Measurements from ENCODE around the gene TMEM217. TPM values are rescaled to one million over a fixed set of nuclear protein-coding genes. Genes with fewer than 3 reads are reported as not detected.
A peak's percentile ranks its signal among the peaks of the same experiment; 100 is the strongest.

The TMEM217 gene
- total RNA-seq, 2 donors from 2014 or later, result 2.5 to 3.5 TPM

DNA sequence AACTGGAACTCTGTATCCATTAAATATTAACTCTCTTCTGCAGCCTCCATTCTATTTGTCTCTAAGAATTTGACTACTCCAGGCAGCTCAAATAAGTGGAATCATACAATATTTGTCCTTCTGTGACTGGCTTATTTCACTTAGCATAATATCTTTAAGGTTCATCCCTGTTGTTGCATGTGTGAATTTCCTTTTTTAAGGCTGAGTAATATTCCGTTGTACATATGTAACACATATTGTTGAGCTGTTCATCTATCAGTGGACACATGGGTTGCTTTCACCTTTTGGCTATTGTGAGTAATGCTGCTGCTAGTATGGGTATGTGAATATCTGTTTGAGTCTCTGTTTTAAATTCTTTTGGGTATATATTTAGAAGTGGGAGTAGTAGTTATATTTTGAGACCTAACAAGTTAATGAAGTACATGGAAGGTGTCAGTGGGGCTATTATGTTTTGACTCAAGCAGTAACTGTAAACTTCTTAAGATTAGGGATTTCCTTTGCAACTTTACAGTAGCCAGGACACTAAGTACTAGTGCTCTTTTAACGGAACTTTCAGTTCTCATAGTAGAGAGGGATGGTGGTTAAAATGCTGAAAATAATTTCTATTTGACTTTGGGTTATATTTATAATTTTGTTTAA is 29.7 kb upstream of the TMEM217 start:
- H3K4me1 Mint-ChIP-seq, result peaks cover 38% of the 10 kb centered on the region

DNA sequence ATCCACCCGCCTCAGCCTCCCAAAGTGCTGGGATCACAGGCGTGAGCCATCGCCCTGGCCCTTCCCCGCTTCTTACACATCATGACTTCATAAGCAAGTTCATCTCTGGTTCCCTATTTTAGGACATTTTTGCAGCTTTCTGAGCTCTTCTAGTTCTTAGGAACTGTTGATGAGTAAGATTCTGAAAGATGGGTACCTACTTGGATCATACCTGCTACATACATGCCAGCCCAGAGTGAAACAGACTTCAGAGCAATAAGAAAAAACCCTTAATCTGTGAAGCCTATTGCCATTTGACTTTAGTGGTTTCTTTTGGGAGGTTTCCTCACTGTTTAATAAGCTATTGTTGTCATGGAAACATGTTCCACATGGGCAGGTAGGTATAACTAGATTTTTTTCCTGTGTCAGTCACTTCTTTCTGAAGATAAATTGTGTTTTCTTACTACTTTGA is 27.9 kb upstream of the TMEM217 start:
- peak; percentile 9 for ATAC-seq (replicated peaks)
- peaks cover 84% of the 10 kb centered on the region for H3K36me3 Mint-ChIP-seq (ENCODE audit: low read depth)
- no peaks in the 10 kb centered on the region for H3K27me3 Mint-ChIP-seq
- no peaks in the 10 kb centered on the region for H3K9me3 Mint-ChIP-seq
- H3K27ac Mint-ChIP-seq, result peak overlapping the region; percentile 41
- peaks cover 31% of the 10 kb centered on the region for H3K4me1 Mint-ChIP-seq
- no peak overlapping the region for H3K4me3 Mint-ChIP-seq

More for the DNA sequence above, 29.7 kb upstream of the TMEM217 start:
- Mint-ChIP-seq H3K27ac (no peak overlapping the region), H3K27me3 (no peaks in the 10 kb centered on the region), H3K36me3 (ENCODE audit: low read depth) (peaks cover 84% of the 10 kb centered on the region), H3K9me3 (no peaks in the 10 kb centered on the region), H3K4me3 (no peak overlapping the region)
- no peak for ATAC-seq (replicated peaks)

GRCh38 chr6:37284781-37285180 is 26.8 kb upstream of the TMEM217 start:
- H3K27ac Mint-ChIP-seq, result no peak overlapping the region
- H3K4me1 Mint-ChIP-seq, result peaks cover 26% of the 10 kb centered on the region
- no peak overlapping the region for H3K4me3 Mint-ChIP-seq
- H3K27me3 Mint-ChIP-seq, result no peaks in the 10 kb centered on the region
- H3K9me3 Mint-ChIP-seq, result no peaks in the 10 kb centered on the region
- H3K36me3 Mint-ChIP-seq (ENCODE audit: low read depth), result peaks cover 85% of the 10 kb centered on the region
- no peak for ATAC-seq (replicated peaks)

GRCh38 chr6:37283671-37284151 is 25.8 kb upstream of the TMEM217 start:
- no peak overlapping the region for H3K4me3 Mint-ChIP-seq
- H3K27ac Mint-ChIP-seq, result no peak overlapping the region
- no peaks in the 10 kb centered on the region for H3K9me3 Mint-ChIP-seq
- no peaks in the 10 kb centered on the region for H3K27me3 Mint-ChIP-seq
- H3K36me3 Mint-ChIP-seq (ENCODE audit: low read depth), result peaks cover 95% of the 10 kb centered on the region
- no peak for ATAC-seq (replicated peaks)
- H3K4me1 Mint-ChIP-seq, result peaks cover 20% of the 10 kb centered on the region

DNA sequence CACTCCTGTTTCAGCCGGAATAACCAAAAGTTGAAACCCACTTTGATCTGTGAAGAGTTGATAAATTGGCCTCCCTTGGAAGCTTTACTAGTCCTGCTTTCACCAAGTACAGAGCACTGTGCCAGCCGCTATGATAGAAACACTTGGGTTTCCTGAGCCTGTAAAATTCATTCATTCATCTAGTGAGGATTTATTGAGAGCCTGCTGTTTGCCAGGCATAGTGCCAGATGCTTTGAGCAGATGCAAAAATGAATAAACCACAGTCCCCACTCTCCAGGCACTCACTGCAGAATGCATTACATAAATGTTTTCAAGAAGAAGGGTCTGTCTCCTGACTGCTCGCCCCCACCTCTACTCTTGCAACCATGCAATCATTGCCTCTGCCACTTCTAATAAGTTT is 25.3 kb upstream of the TMEM217 start:
- no peak overlapping the region for H3K27ac Mint-ChIP-seq
- no peaks in the 10 kb centered on the region for H3K9me3 Mint-ChIP-seq
- peaks cover 94% of the 10 kb centered on the region for H3K36me3 Mint-ChIP-seq (ENCODE audit: low read depth)
- H3K4me3 Mint-ChIP-seq, result no peak overlapping the region
- H3K4me1 Mint-ChIP-seq, result peaks cover 18% of the 10 kb centered on the region
- no peak for ATAC-seq (replicated peaks)
- H3K27me3 Mint-ChIP-seq, result no peaks in the 10 kb centered on the region

GRCh38 chr6:37282371-37282770 is 24.4 kb upstream of the TMEM217 start:
- Mint-ChIP-seq H3K36me3 (ENCODE audit: low read depth) (peaks cover 85% of the 10 kb centered on the region), H3K4me1 (peaks cover 9% of the 10 kb centered on the region), H3K4me3 (no peak overlapping the region), H3K9me3 (no peaks in the 10 kb centered on the region), H3K27me3 (no peaks in the 10 kb centered on the region), H3K27ac (peak overlapping the region; percentile 13)
- ATAC-seq (replicated peaks), result no peak

DNA sequence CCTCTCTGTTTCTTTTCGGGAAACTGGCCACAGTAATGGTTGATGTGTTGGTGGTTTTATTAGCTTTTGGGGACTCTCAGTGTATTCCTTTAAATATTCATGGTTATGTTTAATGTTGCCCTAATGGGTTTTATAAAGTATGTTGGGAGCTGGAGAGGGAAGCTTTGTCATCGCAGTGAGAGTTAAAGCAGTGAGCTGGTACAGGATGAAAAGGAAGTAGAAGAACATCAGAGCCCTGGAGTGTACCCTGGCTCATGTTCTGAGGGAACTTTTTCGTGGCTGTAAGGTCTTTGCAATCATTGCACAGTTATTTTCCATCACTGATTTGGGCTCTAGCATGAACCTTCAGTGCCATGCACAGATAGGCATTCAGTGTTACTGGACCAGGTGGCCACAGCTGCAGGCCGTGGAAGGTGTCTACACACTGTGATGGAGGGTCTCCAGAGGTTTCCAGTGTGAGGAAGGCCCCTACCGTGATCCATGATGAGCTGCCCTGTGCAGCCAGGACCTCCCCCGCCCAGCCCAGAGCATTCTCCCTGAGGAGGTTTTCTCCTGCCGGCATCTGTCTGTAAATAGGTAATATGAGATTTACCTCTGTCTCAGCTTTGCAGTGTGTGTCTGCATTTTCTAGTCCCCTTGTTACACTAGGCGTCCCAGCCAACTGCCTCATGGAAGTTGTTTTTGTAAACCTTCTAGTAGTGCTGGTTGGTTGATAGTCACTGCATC is 22.4 kb upstream of the TMEM217 start:
- no peak for ATAC-seq (replicated peaks)
- H3K27ac Mint-ChIP-seq, result peak overlapping the region; percentile 58
- no peak overlapping the region for H3K4me3 Mint-ChIP-seq
- H3K27me3 Mint-ChIP-seq, result no peaks in the 10 kb centered on the region
- peaks cover 17% of the 10 kb centered on the region for H3K4me1 Mint-ChIP-seq
- no peaks in the 10 kb centered on the region for H3K9me3 Mint-ChIP-seq
- peaks cover 66% of the 10 kb centered on the region for H3K36me3 Mint-ChIP-seq (ENCODE audit: low read depth)

DNA sequence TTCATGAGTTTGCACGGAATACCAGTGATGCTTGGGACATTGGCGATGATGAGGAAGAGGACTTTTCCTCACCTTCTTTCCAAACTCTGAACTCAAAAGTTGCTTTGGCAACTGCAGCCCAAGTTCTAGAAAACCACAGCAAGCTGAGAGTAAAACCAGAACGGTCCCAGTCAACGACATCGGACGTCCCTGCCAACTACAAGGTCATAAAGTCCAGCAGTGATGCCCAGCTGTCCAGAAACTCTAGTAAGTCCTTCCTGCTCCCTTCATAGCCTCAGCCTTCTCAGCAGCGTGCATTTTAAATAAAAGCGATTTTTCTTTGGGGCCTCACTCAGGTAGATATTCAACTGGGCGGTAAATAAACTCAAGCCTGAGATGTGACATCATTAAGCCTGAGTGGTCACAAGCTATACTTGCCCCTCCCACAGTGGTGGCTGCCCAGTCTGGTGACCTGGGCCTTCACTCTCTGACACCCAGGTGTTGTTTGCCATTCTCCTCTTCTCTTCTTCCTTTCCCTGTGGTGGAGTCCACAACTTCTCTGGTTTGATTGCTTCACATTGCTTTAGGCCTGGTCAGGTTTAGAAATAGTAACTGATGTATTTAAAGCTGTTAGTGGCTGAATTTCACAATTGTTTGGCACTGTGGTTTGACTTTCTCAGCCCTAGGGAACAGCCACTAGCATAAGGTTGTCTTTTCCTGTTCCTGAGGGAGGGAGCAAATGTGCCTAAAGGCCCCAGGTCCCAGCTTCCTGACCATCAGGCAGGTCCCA is 21.6 kb upstream of the TMEM217 start:
- no peak for ATAC-seq (replicated peaks)

DNA sequence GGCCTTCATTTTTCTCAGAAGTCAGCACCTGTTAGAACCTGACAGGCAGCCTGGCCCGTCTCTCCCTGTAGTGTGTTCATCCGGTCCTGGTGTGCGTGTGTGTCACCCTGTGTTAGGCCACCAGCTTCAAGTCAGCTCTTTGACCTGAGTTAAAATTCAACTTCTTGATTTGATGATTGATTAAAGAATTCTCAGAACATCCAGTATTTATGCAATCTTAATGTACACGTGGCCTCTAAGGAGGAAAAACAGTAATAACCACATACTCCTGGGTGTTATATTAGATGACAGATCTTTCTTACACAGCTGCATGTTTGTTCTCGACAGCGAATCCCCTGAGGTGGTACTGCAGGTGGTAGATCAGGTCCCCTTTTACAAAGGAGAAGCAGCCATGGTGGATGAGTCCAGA is 19.1 kb upstream of the TMEM217 start:
- Mint-ChIP-seq H3K9me3 (no peaks in the 10 kb centered on the region), H3K27me3 (no peaks in the 10 kb centered on the region), H3K27ac (no peak overlapping the region), H3K36me3 (ENCODE audit: low read depth) (peaks cover 49% of the 10 kb centered on the region), H3K4me3 (no peak overlapping the region), H3K4me1 (peaks cover 35% of the 10 kb centered on the region)
- no peak for ATAC-seq (replicated peaks)

More for the DNA sequence above, 21.6 kb upstream of the TMEM217 start:
- Mint-ChIP-seq H3K4me3 (no peak overlapping the region), H3K9me3 (no peaks in the 10 kb centered on the region), H3K36me3 (ENCODE audit: low read depth) (peaks cover 60% of the 10 kb centered on the region), H3K27ac (peak overlapping the region; percentile 58), H3K4me1 (peaks cover 21% of the 10 kb centered on the region), H3K27me3 (no peaks in the 10 kb centered on the region)

DNA sequence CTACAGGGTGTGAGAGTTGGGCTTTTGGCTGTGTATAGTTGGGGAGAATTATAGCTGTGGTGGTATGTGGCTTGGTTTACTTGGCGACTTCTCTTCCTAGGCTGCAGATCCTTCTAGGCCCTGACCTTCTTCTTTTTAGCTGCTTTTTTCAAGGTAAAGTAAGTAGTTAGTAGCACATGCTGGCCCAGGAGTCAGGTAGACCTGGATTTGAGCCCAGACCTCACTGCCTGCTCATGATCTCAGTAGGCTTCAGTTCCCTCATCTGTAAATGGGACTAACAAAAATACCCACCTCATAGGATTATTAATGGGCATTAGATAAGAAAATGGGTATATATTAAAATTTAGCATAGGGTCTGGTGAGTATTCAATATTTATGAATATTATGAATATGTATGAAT is 17.4 kb upstream of the TMEM217 start:
- Mint-ChIP-seq H3K9me3 (no peaks in the 10 kb centered on the region), H3K36me3 (ENCODE audit: low read depth) (peaks cover 43% of the 10 kb centered on the region), H3K27me3 (no peaks in the 10 kb centered on the region), H3K4me1 (peaks cover 35% of the 10 kb centered on the region), H3K4me3 (no peak overlapping the region), H3K27ac (no peak overlapping the region)
- ATAC-seq (replicated peaks), result no peak

GRCh38 chr6:37273690-37274089 is 15.7 kb upstream of the TMEM217 start:
- H3K9me3 Mint-ChIP-seq, result no peaks in the 10 kb centered on the region
- peaks cover 42% of the 10 kb centered on the region for H3K36me3 Mint-ChIP-seq (ENCODE audit: low read depth)
- H3K27ac Mint-ChIP-seq, result peak overlapping the region; percentile 69
- peak overlapping the region; percentile 66 for H3K4me3 Mint-ChIP-seq
- H3K27me3 Mint-ChIP-seq, result no peaks in the 10 kb centered on the region
- peaks cover 34% of the 10 kb centered on the region for H3K4me1 Mint-ChIP-seq
- no peak for ATAC-seq (replicated peaks)

- H3K9me3 Mint-ChIP-seq, result no peaks in the 10 kb centered on the region
- H3K4me3 Mint-ChIP-seq, result peak overlapping the region; percentile 66
- ATAC-seq (replicated peaks), result peak; percentile 80
- H3K36me3 Mint-ChIP-seq (ENCODE audit: low read depth), result peaks cover 49% of the 10 kb centered on the region
- H3K4me1 Mint-ChIP-seq, result peaks cover 34% of the 10 kb centered on the region
- H3K27ac Mint-ChIP-seq, result peak overlapping the region; percentile 69
- no peaks in the 10 kb centered on the region for H3K27me3 Mint-ChIP-seq
These were observed 15.1 kb upstream of the TMEM217 start for GRCh38 chr6:37272834-37273566.

DNA sequence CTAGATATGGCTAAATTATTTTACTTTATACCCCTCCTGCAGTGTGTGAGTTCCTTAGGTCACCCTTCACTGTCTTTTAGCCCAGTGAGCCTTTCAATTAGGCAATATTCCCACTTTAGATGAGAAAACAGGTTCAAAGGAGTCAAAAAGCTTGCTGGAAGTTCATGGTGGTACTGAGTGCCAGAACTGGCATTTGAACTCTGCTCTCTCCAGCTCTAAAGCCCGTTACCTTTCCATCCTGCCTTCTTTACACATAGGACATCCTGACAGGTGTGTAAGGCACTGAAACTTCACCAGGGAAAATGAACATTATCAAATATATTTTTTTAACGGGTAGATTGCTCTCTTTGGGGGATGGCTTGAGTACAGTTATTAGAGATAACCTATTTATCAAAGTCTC is 11.2 kb upstream of the TMEM217 start:
- H3K4me1 Mint-ChIP-seq, result peaks cover 36% of the 10 kb centered on the region
- H3K27ac Mint-ChIP-seq, result no peak overlapping the region
- H3K9me3 Mint-ChIP-seq, result no peaks in the 10 kb centered on the region
- H3K27me3 Mint-ChIP-seq, result no peaks in the 10 kb centered on the region
- H3K36me3 Mint-ChIP-seq (ENCODE audit: low read depth), result peaks cover 46% of the 10 kb centered on the region
- H3K4me3 Mint-ChIP-seq, result no peak overlapping the region
- no peak for ATAC-seq (replicated peaks)

- no peaks in the 10 kb centered on the region for H3K9me3 Mint-ChIP-seq
- H3K4me1 Mint-ChIP-seq, result peaks cover 28% of the 10 kb centered on the region
- ATAC-seq (replicated peaks), result no peak
- no peak overlapping the region for H3K4me3 Mint-ChIP-seq
- no peak overlapping the region for H3K27ac Mint-ChIP-seq
- peaks cover 49% of the 10 kb centered on the region for H3K36me3 Mint-ChIP-seq (ENCODE audit: low read depth)
- H3K27me3 Mint-ChIP-seq, result no peaks in the 10 kb centered on the region
These were observed 7.9 kb upstream of the TMEM217 start for GRCh38 chr6:37265860-37266259.

All from activated T-helper 17 cell treated with anti-CD3 and anti-CD28 coated beads, Interleukin-2, amount 50 U/mL, for 72 hours (primary cell).